IMR-90 (cell line): ENCODE data around the gene OSBPL3. TPM values are rescaled to one million over a fixed set of nuclear protein-coding genes. Genes with fewer than 3 reads are reported as not detected.

ENCODE experiments used
- ATAC-seq: fragments of 200-7000 bp; cut with Tn5 transposase; 2 replicates; pipeline ENCODE4 v1.9.1; 2020; ENCODE audit warnings: low read depth, mild to moderate bottlenecking, moderate library complexity
- BruUV-seq: library from RNA; stranded (reverse); fragments of 400-500 nt; replicated peaks from 2 replicates; lab custom pipeline; 2021; lab: Mats Ljungman, UMichigan
- CTCF ChIA-PET: fragments of 300-600 bp; formaldehyde crosslinking; extraction: SDS; loops from one replicate; lab custom pipeline; 2021; ENCODE audit warnings: antibody characterized with exemption; lab: Yijun Ruan, JAX
- POLR2A ChIA-PET: fragments of 300-600 bp; sonication (Branson Sonifier 250); formaldehyde crosslinking; loops from one replicate; lab custom pipeline; 2022; ENCODE audit warnings: antibody characterized with exemption; ENCODE audit not compliant: unreplicated experiment; lab: Charles Lee
- DNase-seq: peaks from one replicate; pipeline ENCODE4 v3.0.0; 2013
- H2AFZ ChIP-seq: replicated peaks from 2 replicates; pipeline ENCODE3; 2013; ENCODE audit warnings: low read length, mild to moderate bottlenecking; ENCODE audit not compliant: poor library complexity
- H2AK5ac ChIP-seq: 2 replicates; pipeline ENCODE4 v1.6.1; 2013; ENCODE audit warnings: low read depth, low read length, inconsistent platforms
- H2AK9ac ChIP-seq: replicated peaks from 2 replicates; pipeline ENCODE3; 2013; ENCODE audit warnings: mild to moderate bottlenecking, low read depth, low read length, moderate library complexity; ENCODE audit not compliant: poor library complexity
- H2BK120ac ChIP-seq: 2 replicates; pipeline ENCODE4 v1.6.1; 2013; ENCODE audit warnings: low read depth, low read length, inconsistent platforms
- H2BK15ac ChIP-seq: 3 replicates; pipeline ENCODE4 v1.6.1; 2013; ENCODE audit warnings: low read depth, low read length, inconsistent platforms
- H2BK20ac ChIP-seq: 2 replicates; pipeline ENCODE4 v1.6.1; 2013; ENCODE audit warnings: low read depth, mild to moderate bottlenecking, inconsistent platforms, low read length, moderate library complexity
- H2BK5ac ChIP-seq: 2 replicates; pipeline ENCODE4 v1.6.1; 2013; ENCODE audit warnings: mild to moderate bottlenecking, low read depth, low read length, inconsistent platforms; ENCODE audit not compliant: poor library complexity, severe bottlenecking
- H3K14ac ChIP-seq: replicated peaks from 2 replicates; pipeline ENCODE4 v1.6.1; 2013; ENCODE audit warnings: low read depth, low read length, inconsistent platforms
- H3K18ac ChIP-seq: 2 replicates; pipeline ENCODE4 v1.6.1; 2013; ENCODE audit warnings: low read depth, low read length, control low read depth
- H3K23ac ChIP-seq: 2 replicates; pipeline ENCODE4 v1.6.1; 2013; ENCODE audit warnings: low read depth, low read length, inconsistent platforms
- H3K27ac ChIP-seq: 2 replicates; pipeline ENCODE4 v1.5.1; 2013; ENCODE audit warnings: mild to moderate bottlenecking, control low read depth, low read length; ENCODE audit not compliant: insufficient read depth
- H3K27me3 ChIP-seq: 2 replicates; pipeline ENCODE4 v1.6.1; 2013; ENCODE audit warnings: low read length; ENCODE audit not compliant: control insufficient read depth, insufficient read depth
- H3K36me3 ChIP-seq: 2 replicates; pipeline ENCODE4 v1.6.1; 2013; ENCODE audit warnings: low read length, mixed read lengths; ENCODE audit not compliant: control insufficient read depth, insufficient read depth
- H3K4ac ChIP-seq: 2 replicates; pipeline ENCODE4 v1.6.1; 2013; ENCODE audit warnings: low read depth, low read length, inconsistent platforms
- H3K4me1 ChIP-seq: 2 replicates; pipeline ENCODE4 v1.6.1; 2013; ENCODE audit warnings: low read length, mixed read lengths; ENCODE audit not compliant: control insufficient read depth, insufficient read depth
- H3K4me2 ChIP-seq: 2 replicates; pipeline ENCODE4 v1.6.1; 2013; ENCODE audit warnings: low read depth, mild to moderate bottlenecking, control low read depth, low read length, moderate library complexity
- H3K4me3 ChIP-seq: 2 replicates; pipeline ENCODE4 v1.5.1; 2013; ENCODE audit warnings: low read depth, mild to moderate bottlenecking, control low read depth, low read length, moderate library complexity; ENCODE audit not compliant: insufficient read depth
- H3K56ac ChIP-seq: 2 replicates; pipeline ENCODE4 v1.6.1; 2013; ENCODE audit warnings: low read length, inconsistent platforms; ENCODE audit not compliant: insufficient read depth; ENCODE audit errors: extremely low read depth
- H3K79me1 ChIP-seq, 2 experiments: 2 replicates each; pipeline ENCODE4 v1.6.1; 2013; ENCODE audit warnings: low read length in 2 of 2, inconsistent platforms in 1 of 2, low read depth in 1 of 2
- H3K9ac ChIP-seq: 2 replicates; pipeline ENCODE4 v1.6.1; 2013; ENCODE audit warnings: low read depth, low read length, control low read depth
- H3K9me1 ChIP-seq: 2 replicates; pipeline ENCODE4 v1.6.1; 2013; ENCODE audit warnings: low read length, inconsistent platforms; ENCODE audit not compliant: insufficient read depth
- H3K9me3 ChIP-seq: 2 replicates; pipeline ENCODE4 v1.6.1; 2013; ENCODE audit warnings: low read length; ENCODE audit not compliant: control insufficient read depth, insufficient read depth
- H4K20me1 ChIP-seq: 2 replicates; pipeline ENCODE4 v1.6.1; 2013; ENCODE audit warnings: low read length, inconsistent platforms; ENCODE audit not compliant: insufficient read depth
- H4K5ac ChIP-seq: 2 replicates; pipeline ENCODE4 v1.6.1; 2013; ENCODE audit warnings: mild to moderate bottlenecking, low read depth, low read length, control low read depth
- H4K8ac ChIP-seq, 2 experiments: 2 replicates each; pipeline ENCODE4 v1.6.1; 2013; ENCODE audit warnings: low read depth in 2 of 2, low read length in 2 of 2, control low read depth in 1 of 2, inconsistent platforms in 1 of 2
- H4K91ac ChIP-seq: 2 replicates; pipeline ENCODE4 v1.6.1; 2013; ENCODE audit warnings: low read depth, low read length, inconsistent platforms; ENCODE audit not compliant: insufficient read depth
- BHLHE40 ChIP-seq: fragments of 150-350 bp; IDR thresholded peaks from 2 replicates; pipeline ENCODE4 v1.6.1; 2016; ENCODE audit warnings: mild to moderate bottlenecking, low read depth, low read length
- CEBPB ChIP-seq: IDR thresholded peaks from 2 replicates; pipeline ENCODE4 v1.6.1; 2012; ENCODE audit warnings: low read depth, low read length, improper control_type of control experiment
- FOS ChIP-seq: fragments of 150-350 bp; IDR thresholded peaks from 2 replicates; pipeline ENCODE4 v1.6.1; 2016; ENCODE audit warnings: low read depth, low read length
- MAFK ChIP-seq: IDR thresholded peaks from 2 replicates; pipeline ENCODE4 v1.6.1; 2012; ENCODE audit warnings: low read depth, low read length, improper control_type of control experiment
- MAZ ChIP-seq: IDR thresholded peaks from 2 replicates; pipeline ENCODE4 v1.6.1; 2012; ENCODE audit warnings: low read depth, mild to moderate bottlenecking, low read length, improper control_type of control experiment, moderate library complexity, borderline replicate concordance
- NFE2L2 ChIP-seq: fragments of 150-350 bp; IDR thresholded peaks from 2 replicates; pipeline ENCODE4 v1.6.1; 2016; ENCODE audit warnings: low read depth, mild to moderate bottlenecking, low read length
- POLR2A ChIP-seq: IDR thresholded peaks from 2 replicates; pipeline ENCODE4 v1.6.1; 2012; ENCODE audit warnings: mild to moderate bottlenecking, low read depth, low read length
- RAD21 ChIP-seq: IDR thresholded peaks from 2 replicates; pipeline ENCODE4 v1.6.1; 2012; ENCODE audit warnings: low read length, improper control_type of control experiment
- RCOR1 ChIP-seq: IDR thresholded peaks from 2 replicates; pipeline ENCODE4 v1.6.1; 2012; ENCODE audit warnings: mild to moderate bottlenecking, low read length, improper control_type of control experiment; ENCODE audit not compliant: insufficient replicate concordance
- RFX5 ChIP-seq: IDR thresholded peaks from 2 replicates; pipeline ENCODE4 v1.8.0; 2012; ENCODE audit warnings: low read depth, mild to moderate bottlenecking, low read length, moderate library complexity
- SMC3 ChIP-seq: fragments of 150-350 bp; IDR thresholded peaks from 2 replicates; pipeline ENCODE4 v1.6.1; 2016; ENCODE audit warnings: low read depth, mild to moderate bottlenecking, antibody characterized with exemption, low read length, moderate library complexity
- WGBS, 2 experiments: methylation state at CpG; one replicate each; pipeline versions ENCODE4 v1.1.5 to v1.1.7; 2013; ENCODE audit warnings: missing lambda C conversion rate in 2 of 2; ENCODE audit not compliant: insufficient read length in 1 of 2; ENCODE audit errors: extremely low coverage in 2 of 2; 5-methylcytosine and 5-hydroxymethylcytosine counted together
- dilution Hi-C: fragments of 300-500 bp; cut with HindIII; formaldehyde crosslinking; loops from one replicate; pipeline ENCODE4 v1.14.3; 2018; ENCODE audit warnings: low sequenced_read_pairs; ENCODE audit not compliant: unreplicated experiment
- in situ Hi-C: fragments of 300-500 bp; cut with MboI; formaldehyde crosslinking; loops from 3 replicates; pipeline ENCODE4 v1.14.3; 2019; ENCODE audit warnings: low sequenced_read_pairs, inconsistent platforms, mixed read lengths
- intact Hi-C: fragments of 100-400 bp; cut with micrococcal nuclease; formaldehyde crosslinking; loops from 2 replicates; pipeline ENCODE4 v1.10.0; 2022
- polyA plus RNA-seq, 3 experiments: library from polyadenylated mRNA; depleted of rRNA; stranded (reverse); fragments of >200 nt; gene quantifications; 2 replicates each; pipeline ENCODE4 v1.2.3, GENCODE V29; 2012; ENCODE audit warnings: low replicate concordance in 1 of 3
- total RNA-seq: library from RNA; depleted of rRNA; stranded (reverse); fragments of >200 nt; gene quantifications from 2 replicates; pipeline ENCODE4 v1.2.3, GENCODE V29; 2012
- TF ChIP-seq, protein P1 (sequence below): conservative IDR thresholded peaks from 2 replicates; pipeline ENCODE4 v1.5.1; 2012; ENCODE audit warnings: mild to moderate bottlenecking, low read depth, low read length, improper control_type of control experiment
- TF ChIP-seq, protein P2 (sequence below): fragments of 150-350 bp; IDR thresholded peaks from 2 replicates; pipeline ENCODE4 v1.6.1; 2016; ENCODE audit warnings: low read depth, mild to moderate bottlenecking, low read length, moderate library complexity, borderline replicate concordance

The OSBPL3 gene
- total and polyA plus RNA-seq, 2 of the 4 experiments (the other 2 are of a cell fraction): 18.0 to 29.9 TPM

DNA sequence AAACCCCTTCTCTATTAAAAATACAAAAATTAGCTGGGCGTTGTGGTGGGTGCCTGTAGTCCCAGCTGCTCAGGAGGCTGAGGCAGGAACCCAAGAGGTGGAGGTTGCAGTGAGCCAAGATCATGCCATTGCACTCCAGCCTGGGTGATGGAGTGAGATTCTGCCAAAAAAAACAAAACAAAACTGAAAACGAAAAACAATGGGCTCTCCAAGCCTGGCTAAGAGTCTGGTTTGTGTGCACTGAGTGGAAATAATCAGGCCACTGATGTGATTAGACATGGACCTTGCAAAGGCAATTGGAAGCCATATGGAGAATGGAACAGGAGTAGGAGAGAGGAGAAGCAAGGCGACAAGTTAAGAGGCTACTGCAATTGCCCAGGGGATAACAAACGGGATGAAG is 162.6 kb downstream of the OSBPL3 start:
- Histone ChIP-seq H2BK5ac (no peak overlapping the region), H2BK20ac (no peak overlapping the region), H3K23ac (no peak overlapping the region), H3K36me3 (peaks cover 7% of the 10 kb centered on the region), H3K14ac (no peak overlapping the region), H4K5ac (no peak overlapping the region), H4K20me1 (no peaks in the 10 kb centered on the region), H3K4me2 (no peak overlapping the region), H2BK15ac (no peak overlapping the region), H3K27ac (no peak overlapping the region), H3K9me3 (no peaks in the 10 kb centered on the region), H4K8ac (no peak overlapping the region), H2BK120ac (no peak overlapping the region), H2AFZ (no peak overlapping the region), H2AK5ac (no peak overlapping the region), H3K4ac (no peak overlapping the region), H3K56ac (no peak overlapping the region), H3K4me1 (peaks cover 7% of the 10 kb centered on the region), H3K27me3 (no peaks in the 10 kb centered on the region), H3K9me1 (no peaks in the 10 kb centered on the region), H2AK9ac (no peak overlapping the region), H3K9ac (no peak overlapping the region), H4K91ac (no peak overlapping the region), H3K18ac (no peak overlapping the region), H3K4me3 (no peak overlapping the region), H3K79me1 (peaks cover 0 to 3% of the 10 kb centered on the region in 2 experiments; a peak in 2 of 4 replicates)
- BruUV-seq: no TSS peak
- ATAC-seq: no peak
- dilution Hi-C loops: loop anchor here (25.0 kb wide), 1 partner anchor 270 kb away; no protein-coding TSS in a partner anchor
- ChIA-PET CTCF (interaction anchor here (0.9 kb wide), 1 partner anchor 9 kb away, joined by 3 read pairs; no protein-coding TSS in a partner anchor), POLR2A (no interaction called here)
- no peak for DNase-seq
- WGBS, 2 experiments: 80% methylated on average over 2 of the region's 4 CpGs; no CpG with 5 or more reads in 1 of the 2 experiments
- TF ChIP-seq POLR2A (no peak), MAZ (no peak), BHLHE40 (no peak), MAFK (no peak), FOS (no peak), RAD21 (no peak), RFX5 (no peak), NFE2L2 (no peak), SMC3 (no peak), CEBPB (no peak), RCOR1 (no peak)
- TF ChIP-seq, protein P1, sequence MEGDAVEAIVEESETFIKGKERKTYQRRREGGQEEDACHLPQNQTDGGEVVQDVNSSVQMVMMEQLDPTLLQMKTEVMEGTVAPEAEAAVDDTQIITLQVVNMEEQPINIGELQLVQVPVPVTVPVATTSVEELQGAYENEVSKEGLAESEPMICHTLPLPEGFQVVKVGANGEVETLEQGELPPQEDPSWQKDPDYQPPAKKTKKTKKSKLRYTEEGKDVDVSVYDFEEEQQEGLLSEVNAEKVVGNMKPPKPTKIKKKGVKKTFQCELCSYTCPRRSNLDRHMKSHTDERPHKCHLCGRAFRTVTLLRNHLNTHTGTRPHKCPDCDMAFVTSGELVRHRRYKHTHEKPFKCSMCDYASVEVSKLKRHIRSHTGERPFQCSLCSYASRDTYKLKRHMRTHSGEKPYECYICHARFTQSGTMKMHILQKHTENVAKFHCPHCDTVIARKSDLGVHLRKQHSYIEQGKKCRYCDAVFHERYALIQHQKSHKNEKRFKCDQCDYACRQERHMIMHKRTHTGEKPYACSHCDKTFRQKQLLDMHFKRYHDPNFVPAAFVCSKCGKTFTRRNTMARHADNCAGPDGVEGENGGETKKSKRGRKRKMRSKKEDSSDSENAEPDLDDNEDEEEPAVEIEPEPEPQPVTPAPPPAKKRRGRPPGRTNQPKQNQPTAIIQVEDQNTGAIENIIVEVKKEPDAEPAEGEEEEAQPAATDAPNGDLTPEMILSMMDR: no peak
- TF ChIP-seq, protein P2, sequence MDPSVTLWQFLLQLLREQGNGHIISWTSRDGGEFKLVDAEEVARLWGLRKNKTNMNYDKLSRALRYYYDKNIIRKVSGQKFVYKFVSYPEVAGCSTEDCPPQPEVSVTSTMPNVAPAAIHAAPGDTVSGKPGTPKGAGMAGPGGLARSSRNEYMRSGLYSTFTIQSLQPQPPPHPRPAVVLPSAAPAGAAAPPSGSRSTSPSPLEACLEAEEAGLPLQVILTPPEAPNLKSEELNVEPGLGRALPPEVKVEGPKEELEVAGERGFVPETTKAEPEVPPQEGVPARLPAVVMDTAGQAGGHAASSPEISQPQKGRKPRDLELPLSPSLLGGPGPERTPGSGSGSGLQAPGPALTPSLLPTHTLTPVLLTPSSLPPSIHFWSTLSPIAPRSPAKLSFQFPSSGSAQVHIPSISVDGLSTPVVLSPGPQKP: no peak
- intact Hi-C loops: no loop called here
- in situ Hi-C loops: loop anchor here (5.0 kb wide), 1 partner anchor 275 kb away; no protein-coding TSS in a partner anchor
